Anterior cingulate cortex (tissue), 58 donors: Measurements from ENCODE around the gene MXRA8.
"Not testable (repeated sequence)": the region's sequence is repeated elsewhere in the genome, so short reads cannot be mapped to it uniquely, and the experiment has no call there.

Experiments used
- DNase-seq, 58 donors: peaks; one replicate each; lab custom pipeline; 2025; lab: John Stamatoyannopoulos, UW

The MXRA8 gene

DNA sequence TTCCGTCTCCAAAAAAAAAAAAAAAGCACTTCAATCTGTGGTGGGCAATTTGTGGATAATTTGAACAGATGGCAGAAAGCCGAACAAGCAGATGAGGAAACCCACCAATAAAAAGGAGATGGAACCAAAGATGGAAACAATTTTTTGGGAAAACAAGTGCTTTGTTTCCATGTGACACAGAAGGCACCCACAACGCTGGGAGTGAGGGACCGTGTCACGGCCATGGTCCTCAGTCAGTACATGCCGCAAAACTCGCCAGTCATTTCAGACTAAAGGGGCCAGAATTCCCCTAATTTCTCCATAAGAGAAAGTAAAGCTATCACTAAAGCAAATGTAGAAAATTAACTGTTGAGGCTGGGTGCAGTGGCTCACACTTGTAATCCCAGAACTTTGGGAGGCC is 35.8 kb upstream of the MXRA8 start:
- DNase-seq = no peak

- no peak for DNase-seq
Observed at GRCh38 chr1:1393428-1393827, 35.1 kb upstream of the MXRA8 start.

- DNase-seq = no peak
Observed at GRCh38 chr1:1393014-1393413, 34.7 kb upstream of the MXRA8 start.

DNA sequence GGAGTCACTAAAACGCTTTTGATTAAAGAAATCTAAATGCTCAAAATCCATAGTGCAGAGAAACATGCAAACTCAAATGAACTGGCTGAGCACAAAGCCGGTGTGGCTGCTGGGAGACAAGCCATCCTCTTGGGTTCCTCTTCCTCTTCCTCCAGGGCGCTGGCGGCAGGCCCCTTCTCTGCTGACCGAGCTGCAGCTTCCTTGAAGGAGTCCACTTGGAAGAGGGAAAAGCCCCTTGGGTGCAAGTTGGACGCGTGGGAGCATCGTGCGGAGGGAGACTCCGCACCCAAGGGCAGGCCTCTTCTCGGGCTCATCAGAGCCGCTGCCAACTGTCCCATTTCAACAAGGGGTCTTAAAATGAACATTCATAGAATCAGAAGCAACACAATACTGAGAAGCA is 32.9 kb upstream of the MXRA8 start:
- DNase-seq = no peak

GRCh38 chr1:1390675-1391074 is 32.3 kb upstream of the MXRA8 start:
- no peak for DNase-seq

GRCh38 chr1:1388078-1388472 is 29.7 kb upstream of the MXRA8 start:
- DNase-seq = no peak

DNA sequence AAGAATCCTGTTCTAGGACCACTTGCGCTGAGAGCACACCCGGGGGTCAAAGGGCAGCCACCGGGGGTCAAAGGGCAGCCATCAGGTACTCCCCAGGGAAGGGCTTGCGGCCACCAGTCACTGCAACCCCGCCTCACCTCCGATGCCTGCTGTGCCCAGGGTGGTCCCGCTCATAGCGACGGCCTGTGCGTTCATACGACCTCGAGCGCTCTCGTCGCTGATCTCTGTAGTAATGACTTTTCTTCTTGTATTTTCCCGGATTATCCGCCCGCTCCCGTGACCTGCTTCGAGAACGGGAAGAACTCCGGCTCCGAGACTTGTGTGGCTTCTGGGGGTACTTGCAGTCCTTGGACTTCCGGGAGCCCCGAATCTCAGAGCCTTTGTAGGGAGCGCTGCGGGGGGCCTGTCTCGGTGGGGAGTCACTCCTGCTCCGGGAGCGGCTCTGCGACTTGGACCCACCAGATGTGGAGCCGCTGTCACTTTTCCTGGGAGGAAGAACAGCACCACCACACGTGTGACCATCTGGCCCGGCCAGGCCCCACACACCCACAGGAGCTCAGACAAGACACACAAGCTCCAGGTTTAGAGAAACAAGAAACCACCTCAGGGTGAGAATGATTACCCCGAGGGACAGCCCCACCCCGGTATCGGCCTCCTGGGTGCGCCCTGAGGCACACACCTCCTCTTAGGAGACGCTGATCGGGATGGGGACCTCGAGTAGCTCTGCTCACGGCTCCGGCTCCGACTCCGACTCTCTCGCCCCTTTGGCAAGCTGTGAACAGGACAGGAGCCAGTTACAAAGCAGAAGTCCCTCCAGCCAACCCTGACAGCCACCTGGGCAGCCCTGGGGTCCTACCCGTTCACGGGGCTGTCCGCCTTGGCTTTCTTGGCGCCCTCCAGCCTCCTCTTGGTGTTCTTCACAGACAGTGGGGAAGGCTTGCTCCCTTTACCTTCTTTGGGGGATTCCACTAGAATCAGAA is 29.0 kb upstream of the MXRA8 start:
- no peak for DNase-seq

DNA sequence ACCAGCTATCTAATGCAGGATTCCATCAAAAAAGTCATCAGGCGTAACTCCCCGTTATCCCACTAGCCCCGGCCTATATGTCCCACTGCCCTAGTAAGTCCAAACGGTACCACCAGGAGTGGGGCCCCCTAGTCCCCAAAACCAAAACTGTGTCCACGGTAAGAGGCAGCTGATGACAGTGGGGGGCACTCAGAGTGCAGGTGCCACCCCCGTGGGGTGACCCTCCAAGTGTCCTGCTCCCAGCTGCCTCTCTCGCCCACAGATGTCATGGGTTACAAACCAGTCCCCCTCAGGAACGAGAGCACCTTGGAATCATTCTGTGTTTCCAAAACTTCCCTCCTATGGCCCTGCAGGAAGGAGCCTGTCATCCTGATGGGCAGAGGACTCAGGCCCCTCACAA is 27.6 kb upstream of the MXRA8 start:
- DNase-seq = no peak

DNA sequence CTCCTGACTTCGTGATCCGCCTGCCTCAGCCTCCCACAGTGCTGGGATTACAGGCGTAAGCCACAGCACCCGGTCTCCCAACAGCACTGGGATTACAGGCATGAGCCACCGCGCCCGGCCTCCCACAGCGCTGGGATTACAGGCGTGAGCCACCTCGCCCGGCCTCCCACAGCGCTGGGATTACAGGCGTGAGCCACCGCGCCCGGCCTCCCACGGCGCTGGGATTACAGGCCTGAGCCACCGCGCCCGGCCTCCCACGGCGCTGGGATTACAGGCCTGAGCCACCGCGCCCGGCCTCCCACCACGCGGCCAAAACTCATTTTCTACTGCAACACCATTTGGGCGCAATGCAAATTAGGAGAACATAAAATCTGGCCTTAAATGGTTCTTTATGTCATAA is 27.0 kb upstream of the MXRA8 start:
- not testable (repeated sequence) for DNase-seq

GRCh38 chr1:1381294-1381693 is 22.9 kb upstream of the MXRA8 start:
- no peak for DNase-seq

GRCh38 chr1:1380860-1381259 is 22.5 kb upstream of the MXRA8 start:
- DNase-seq = no peak

GRCh38 chr1:1377540-1378205 is 19.3 kb upstream of the MXRA8 start:
- no peak for DNase-seq

DNA sequence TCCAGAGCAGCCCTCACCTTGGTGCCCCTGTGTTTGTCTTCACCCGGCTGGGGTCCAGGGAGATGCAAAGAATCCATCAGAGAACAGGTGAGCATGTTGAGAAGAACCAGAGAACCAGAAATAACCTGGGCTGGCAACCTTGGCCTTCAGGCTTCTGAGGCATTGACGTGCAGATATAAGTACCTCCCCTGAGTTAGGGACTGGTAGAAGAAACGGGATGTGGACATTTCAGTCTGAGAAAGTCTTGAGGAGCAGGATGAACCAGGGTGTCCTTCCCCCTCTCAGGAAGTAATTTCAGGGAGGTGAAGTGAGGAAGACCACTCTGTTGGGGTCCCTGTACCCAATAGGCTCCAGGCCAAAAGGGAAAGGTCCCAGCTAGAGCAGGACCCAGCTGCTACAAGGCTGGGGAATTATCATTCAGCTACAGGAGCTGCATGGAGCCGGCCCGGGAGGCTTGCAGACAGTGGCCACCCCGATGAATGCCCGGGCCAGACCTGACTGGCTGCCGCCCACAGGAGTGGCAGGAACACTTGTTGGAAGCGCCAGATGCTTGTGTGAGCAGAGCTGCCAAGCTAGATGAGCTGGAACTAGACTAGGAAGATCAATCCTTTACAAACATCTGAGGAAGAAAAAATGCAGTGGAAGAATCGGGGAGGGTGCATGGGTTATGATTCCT is 18.3 kb upstream of the MXRA8 start:
- no peak for DNase-seq

- peak; percentile 92 to 100 (median 99) for DNase-seq
Observed at GRCh38 chr1:1374929-1375662, 16.7 kb upstream of the MXRA8 start, which contains the start of gene AURKAIP1. AURKAIP1 (minus strand) TSS chr1:1375207; CDS start chr1:1374756, 451 bp downstream.

DNA sequence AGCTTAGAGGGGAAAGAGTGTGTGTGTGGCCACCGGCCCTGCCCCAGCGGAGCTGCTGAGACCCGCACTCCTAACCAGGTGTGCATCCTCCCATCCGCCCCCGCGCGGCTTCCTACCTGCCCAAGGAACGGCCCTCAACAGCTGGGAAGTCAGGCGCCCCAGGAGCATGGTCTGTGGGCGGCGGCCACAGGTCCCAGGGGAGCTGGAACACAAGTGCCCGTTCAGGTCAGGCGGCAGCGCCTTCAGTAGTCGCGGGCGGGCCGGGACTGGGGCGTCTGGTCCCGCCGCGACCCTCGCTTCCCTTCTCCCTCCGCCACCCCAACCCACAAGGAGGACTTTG is 16.2 kb upstream of the MXRA8 start:
- DNase-seq = no peak

DNA sequence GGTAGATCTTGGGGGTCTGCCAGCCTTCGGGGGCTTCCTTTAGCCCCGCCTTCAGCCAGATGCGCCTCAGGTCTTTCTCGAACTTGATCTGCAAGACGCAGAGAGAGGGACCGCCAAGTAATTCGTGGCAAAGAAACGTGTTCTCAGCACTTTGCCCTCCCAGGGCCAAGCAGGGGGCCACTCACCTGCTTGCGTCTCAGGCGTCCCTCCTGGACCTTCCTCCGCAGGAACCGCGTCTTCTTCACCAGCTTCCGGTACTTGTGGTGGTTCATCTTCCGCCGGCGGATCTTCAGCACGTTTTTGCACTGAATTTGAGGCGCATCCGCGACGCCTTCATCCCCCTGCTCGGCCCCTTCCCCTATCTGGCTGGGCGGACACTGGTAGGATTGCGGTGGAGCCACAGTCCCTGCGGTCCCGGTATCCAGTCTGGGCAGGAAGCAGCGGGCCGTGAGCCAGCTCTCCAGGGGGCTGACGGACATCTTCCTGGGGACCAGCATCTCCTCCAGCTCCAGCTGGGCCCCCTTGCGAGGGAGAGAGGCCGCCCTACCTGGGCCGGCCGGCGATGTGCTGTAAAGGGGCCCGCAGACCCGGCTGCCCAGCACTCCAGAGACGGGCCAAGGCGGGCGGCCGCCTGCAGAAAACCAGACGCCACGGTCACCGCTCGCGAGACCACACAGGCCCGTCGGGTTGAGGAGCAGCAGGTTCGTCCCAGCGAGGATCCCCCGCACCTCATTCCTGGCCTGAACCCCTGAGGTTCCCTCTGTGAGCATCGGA is 15.6 kb upstream of the MXRA8 start:
- DNase-seq = no peak

- no peak for DNase-seq
Observed at GRCh38 chr1:1373051-1373814, 14.9 kb upstream of the MXRA8 start.

DNA sequence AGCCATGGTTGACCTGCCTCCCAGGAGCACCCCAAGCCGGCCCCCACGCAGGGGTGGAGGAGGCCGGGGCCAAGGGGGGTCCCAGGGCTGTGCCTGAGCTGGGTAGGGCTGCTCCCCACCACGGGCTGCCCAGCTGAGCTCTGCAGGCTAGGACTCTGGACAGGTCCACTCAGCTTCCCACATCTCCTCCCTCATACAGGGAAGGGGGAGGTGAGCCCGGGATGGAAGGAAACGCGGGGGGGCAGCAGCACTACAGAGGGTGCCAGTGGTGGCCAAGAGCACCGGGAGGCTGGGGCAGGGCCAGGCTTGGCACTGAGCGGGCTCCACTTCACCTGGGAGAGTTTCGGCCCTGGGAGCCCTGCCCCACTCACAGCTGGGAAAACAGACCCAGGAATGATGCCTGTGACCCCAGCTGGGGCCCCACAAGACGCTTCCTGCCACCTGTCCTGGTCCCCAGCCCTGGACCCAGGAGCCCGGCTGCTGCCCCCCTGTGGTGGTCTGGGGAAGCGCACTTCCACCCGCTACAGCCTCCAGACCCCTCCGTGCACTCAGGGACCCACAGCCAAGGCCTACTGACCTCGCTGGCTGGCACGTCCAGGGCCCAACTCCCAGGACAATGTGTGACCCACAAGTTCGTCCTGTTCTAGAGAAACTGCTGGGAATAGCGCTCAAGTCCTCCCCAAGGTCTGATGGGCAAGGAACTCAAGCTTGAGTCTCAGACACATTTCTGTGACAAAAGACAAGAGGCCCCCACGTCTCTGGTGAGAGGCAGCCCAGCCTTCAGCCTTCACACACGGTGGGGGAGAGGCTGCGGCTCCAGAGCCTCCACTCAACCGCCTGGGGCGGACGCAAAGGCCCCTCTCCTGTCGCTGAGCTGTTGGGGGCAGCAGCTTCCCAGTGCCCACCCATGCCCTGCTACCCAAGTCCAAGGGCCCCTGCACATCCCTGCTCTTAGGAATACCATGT is 13.7 kb upstream of the MXRA8 start:
- DNase-seq = peak in 22 of 58 donors; percentile 8 to 61 (median 39)
